Neutrophil (primary cell): Measurements from ENCODE around the gene AHRR.

ENCODE experiments used
- H3K27ac ChIP-seq: fragments of 200-600 bp; sonication (generic); 2 replicates; pipeline ENCODE4 v1.5.1; 2016; ENCODE audit warnings: mild to moderate bottlenecking, moderate library complexity
- H3K27me3 ChIP-seq: fragments of 200-600 bp; sonication (generic); 2 replicates; pipeline ENCODE4 v1.6.0; 2016; ENCODE audit warnings: mild to moderate bottlenecking
- H3K36me3 ChIP-seq: fragments of 200-600 bp; sonication (generic); 2 replicates; pipeline ENCODE4 v1.5.1; 2017
- H3K4me1 ChIP-seq, 2 experiments: fragments of 200-600 bp in 1 of 2; sonication (generic) in 1 of 2; 1 replicate in 1 of 2; 2 replicates in 1 of 2; pipeline versions ENCODE4 v1.5.1 to v1.6.1; 2013 to 2016; ENCODE audit warnings: low read depth in 1 of 2, low read length in 1 of 2, mild to moderate bottlenecking in 1 of 2, moderate library complexity in 1 of 2; ENCODE audit not compliant: control insufficient read depth in 1 of 2, insufficient read depth in 1 of 2
- H3K4me3 ChIP-seq, 2 experiments: fragments of 200-600 bp in 1 of 2; sonication (generic) in 1 of 2; 1 replicate in 1 of 2; 2 replicates in 1 of 2; pipeline ENCODE4 v1.5.1; 2013 to 2016; ENCODE audit warnings: low read depth in 1 of 2, low read length in 1 of 2, mild to moderate bottlenecking in 1 of 2, moderate library complexity in 1 of 2
- H3K9me3 ChIP-seq: fragments of 200-600 bp; sonication (generic); 2 replicates; pipeline ENCODE4 v1.5.1; 2016
- TF ChIP-seq, protein P1 (sequence below): fragments of 200-600 bp; sonication (generic); IDR thresholded peaks from 2 replicates; pipeline ENCODE4 v1.5.1; 2016; ENCODE audit warnings: antibody characterized with exemption

AHRR gene

DNA sequence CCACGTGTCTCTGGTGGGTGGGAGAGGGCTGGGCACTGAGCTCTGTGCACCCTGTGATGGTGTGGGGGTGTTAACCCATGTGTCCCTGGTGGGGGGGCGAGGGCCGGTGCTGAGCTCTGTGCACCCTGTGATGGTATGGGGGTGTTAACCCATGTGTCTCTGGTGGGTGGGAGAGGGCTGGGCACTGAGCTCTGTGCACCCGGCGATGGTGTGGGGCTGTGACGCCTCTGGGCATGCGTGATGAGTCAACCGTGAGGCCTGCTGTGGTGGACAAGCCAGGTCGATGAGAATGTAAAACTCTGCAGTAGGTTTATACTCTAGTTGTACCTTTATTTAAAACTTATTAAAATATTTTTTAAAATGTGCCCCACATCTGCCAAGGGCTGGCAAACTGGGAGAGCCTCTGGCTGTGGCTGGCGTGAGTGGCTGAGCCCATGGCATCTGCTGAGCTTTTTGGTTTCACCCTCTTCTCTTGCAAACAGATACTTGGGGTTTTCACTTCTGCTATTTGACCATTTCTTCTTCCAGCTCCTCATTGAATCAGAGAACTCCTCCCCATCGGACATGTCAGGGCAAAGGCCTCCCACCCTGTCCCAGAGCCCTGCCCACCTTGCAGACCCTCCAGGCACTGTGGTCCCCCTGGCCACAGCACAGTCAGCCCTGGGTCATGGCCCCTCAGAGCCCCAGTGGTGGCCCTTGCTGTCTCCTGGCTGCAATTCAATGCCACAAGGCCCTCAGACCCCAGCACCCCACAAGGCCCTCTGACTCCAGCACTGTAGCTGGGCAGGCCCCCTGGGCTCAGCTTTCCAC, 103.0 kb downstream of the AHRR start:
- Histone ChIP-seq H3K9me3 (no peaks in the 10 kb centered on the region), H3K36me3 (no peaks in the 10 kb centered on the region)

DNA sequence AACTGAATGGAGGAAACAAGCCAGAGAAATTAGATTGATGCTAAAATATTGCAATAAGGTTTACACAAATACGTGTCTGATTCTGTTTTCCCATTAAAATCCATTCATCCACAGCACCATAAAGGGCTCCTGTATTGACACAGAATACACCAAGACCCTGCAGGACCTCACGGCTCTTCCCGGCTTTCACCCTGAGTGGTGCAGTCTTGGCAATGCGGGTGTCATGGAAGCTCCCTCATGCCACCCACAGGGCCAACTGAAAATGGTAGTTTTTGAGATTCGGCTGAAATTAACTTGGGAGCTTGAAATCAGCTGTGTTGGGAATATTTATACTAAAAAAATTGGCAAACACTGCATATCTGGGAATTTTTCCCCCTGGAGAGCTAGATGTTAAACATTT, 104.2 kb downstream of the AHRR start:
- no peaks in the 10 kb centered on the region for H3K9me3 ChIP-seq
- H3K27me3 ChIP-seq, result peaks cover 13% of the 10 kb centered on the region
- no peak overlapping the region for H3K27ac ChIP-seq
- no peaks in the 10 kb centered on the region for H3K36me3 ChIP-seq
- no peak overlapping the region for H3K4me3 ChIP-seq
- no peaks in the 10 kb centered on the region for H3K4me1 ChIP-seq
- TF ChIP-seq, protein P1, sequence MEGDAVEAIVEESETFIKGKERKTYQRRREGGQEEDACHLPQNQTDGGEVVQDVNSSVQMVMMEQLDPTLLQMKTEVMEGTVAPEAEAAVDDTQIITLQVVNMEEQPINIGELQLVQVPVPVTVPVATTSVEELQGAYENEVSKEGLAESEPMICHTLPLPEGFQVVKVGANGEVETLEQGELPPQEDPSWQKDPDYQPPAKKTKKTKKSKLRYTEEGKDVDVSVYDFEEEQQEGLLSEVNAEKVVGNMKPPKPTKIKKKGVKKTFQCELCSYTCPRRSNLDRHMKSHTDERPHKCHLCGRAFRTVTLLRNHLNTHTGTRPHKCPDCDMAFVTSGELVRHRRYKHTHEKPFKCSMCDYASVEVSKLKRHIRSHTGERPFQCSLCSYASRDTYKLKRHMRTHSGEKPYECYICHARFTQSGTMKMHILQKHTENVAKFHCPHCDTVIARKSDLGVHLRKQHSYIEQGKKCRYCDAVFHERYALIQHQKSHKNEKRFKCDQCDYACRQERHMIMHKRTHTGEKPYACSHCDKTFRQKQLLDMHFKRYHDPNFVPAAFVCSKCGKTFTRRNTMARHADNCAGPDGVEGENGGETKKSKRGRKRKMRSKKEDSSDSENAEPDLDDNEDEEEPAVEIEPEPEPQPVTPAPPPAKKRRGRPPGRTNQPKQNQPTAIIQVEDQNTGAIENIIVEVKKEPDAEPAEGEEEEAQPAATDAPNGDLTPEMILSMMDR, result no peak

More for the DNA sequence above, 103.0 kb downstream of the AHRR start:
- TF ChIP-seq, protein P1, result no peak
- peaks cover 13% of the 10 kb centered on the region for H3K27me3 ChIP-seq
- no peak overlapping the region for H3K27ac ChIP-seq
- H3K4me3 ChIP-seq, result no peak overlapping the region
- no peaks in the 10 kb centered on the region for H3K4me1 ChIP-seq

- peaks cover 17% of the 10 kb centered on the region for H3K27me3 ChIP-seq
- no peaks in the 10 kb centered on the region for H3K9me3 ChIP-seq
- no peak overlapping the region for H3K27ac ChIP-seq
- no peak overlapping the region for H3K4me3 ChIP-seq
- no peaks in the 10 kb centered on the region for H3K36me3 ChIP-seq
- TF ChIP-seq, protein P1, result no peak
- no peaks in the 10 kb centered on the region for H3K4me1 ChIP-seq
Observed at GRCh38 chr5:426392-426976, 105.0 kb downstream of the AHRR start.

DNA sequence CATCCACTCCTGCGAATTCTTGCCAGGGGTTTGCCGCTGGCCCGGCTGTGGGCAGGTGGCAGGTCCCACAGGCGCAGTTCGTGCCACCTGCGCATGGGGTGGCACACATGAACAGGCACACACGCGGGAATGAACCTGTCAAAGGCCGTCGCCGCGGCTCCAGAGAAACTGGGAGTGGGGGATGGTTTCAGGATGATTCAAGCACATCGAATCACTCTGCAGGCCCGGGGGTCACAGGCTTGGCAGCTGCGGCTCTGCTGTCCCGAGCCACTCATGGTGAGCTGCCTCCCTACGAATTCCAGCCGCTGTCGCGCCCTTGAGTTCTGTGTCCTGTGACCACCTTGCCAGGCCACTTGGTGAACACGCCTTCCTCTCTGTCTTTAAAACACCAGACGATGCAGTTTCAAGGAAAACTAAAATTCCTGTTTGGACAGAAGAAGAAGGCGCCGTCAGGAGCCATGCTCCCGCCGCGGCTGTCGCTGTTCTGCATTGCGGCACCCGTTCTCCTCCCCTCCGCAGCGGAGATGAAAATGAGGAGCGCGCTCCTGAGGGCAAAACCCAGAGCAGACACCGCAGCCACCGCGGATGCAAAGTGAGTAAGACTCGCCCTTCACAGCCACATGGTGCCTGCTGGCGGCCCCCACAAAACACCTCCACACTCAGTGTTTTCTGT, 106.0 kb downstream of the AHRR start:
- Histone ChIP-seq H3K36me3 (no peaks in the 10 kb centered on the region), H3K4me1 (no peaks in the 10 kb centered on the region), H3K27ac (no peak overlapping the region), H3K27me3 (peaks cover 20% of the 10 kb centered on the region), H3K4me3 (no peak overlapping the region), H3K9me3 (no peaks in the 10 kb centered on the region)
- TF ChIP-seq, protein P1, result no peak

- peaks cover 20% of the 10 kb centered on the region for H3K27me3 ChIP-seq
- H3K4me3 ChIP-seq, result no peak overlapping the region
- H3K27ac ChIP-seq, result no peak overlapping the region
- TF ChIP-seq, protein P1, result no peak
- H3K4me1 ChIP-seq, result no peaks in the 10 kb centered on the region
- H3K9me3 ChIP-seq, result no peaks in the 10 kb centered on the region
- H3K36me3 ChIP-seq, result no peaks in the 10 kb centered on the region
Observed at GRCh38 chr5:428219-428618, 106.7 kb downstream of the AHRR start.
